ENCODE measurements around the gene HGS.

The HGS gene

DNA sequence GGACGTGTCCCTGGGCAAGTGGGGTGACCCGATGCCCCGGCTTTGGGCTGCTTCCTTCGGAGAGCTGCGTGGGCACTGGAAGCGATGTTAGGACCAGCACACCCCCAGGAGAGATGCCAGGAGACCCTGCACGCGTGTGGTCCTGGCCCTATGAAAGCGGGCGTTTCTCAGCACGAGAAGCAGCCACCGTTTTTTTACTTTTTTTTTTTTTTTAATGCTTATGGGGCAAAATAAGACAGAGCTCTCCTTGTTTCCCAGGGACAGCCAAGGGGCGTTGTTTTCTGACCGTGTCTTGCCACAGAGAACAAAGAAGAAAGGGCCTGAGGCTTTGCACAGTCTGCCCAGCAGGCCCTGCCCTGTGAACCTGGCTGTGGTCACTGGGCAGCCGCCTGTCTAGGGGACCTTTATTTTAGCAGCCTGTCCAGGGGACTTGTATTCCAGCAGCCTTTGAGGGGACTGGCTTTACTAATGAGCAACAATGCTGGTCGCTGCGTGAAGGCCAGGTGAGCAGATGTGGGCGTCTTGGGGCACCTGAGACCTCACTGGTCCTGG, 29.3 kb downstream of the HGS start:
- TF ChIP-seq, protein P1, sequence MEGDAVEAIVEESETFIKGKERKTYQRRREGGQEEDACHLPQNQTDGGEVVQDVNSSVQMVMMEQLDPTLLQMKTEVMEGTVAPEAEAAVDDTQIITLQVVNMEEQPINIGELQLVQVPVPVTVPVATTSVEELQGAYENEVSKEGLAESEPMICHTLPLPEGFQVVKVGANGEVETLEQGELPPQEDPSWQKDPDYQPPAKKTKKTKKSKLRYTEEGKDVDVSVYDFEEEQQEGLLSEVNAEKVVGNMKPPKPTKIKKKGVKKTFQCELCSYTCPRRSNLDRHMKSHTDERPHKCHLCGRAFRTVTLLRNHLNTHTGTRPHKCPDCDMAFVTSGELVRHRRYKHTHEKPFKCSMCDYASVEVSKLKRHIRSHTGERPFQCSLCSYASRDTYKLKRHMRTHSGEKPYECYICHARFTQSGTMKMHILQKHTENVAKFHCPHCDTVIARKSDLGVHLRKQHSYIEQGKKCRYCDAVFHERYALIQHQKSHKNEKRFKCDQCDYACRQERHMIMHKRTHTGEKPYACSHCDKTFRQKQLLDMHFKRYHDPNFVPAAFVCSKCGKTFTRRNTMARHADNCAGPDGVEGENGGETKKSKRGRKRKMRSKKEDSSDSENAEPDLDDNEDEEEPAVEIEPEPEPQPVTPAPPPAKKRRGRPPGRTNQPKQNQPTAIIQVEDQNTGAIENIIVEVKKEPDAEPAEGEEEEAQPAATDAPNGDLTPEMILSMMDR (IDR thresholded peaks at IDR 0.05; ENCODE audit: insufficient read depth, low read length, poor library complexity, severe bottlenecking), result no peak
- H3K27me3 ChIP-seq (replicated peaks; ENCODE audit: control insufficient read depth, insufficient read depth, low read length), result no peaks in the 10 kb centered on the region
- H3K4me3 ChIP-seq (replicated peaks; ENCODE audit: low read depth, low read length), result peak overlapping the region; percentile 77
- DNase-seq (ENCODE audit: extremely low read depth, insufficient read length), result no peak
- H3K36me3 ChIP-seq (ENCODE audit: control insufficient read depth, insufficient read depth, low read length), result peaks cover 10% of the 10 kb centered on the region

DNA sequence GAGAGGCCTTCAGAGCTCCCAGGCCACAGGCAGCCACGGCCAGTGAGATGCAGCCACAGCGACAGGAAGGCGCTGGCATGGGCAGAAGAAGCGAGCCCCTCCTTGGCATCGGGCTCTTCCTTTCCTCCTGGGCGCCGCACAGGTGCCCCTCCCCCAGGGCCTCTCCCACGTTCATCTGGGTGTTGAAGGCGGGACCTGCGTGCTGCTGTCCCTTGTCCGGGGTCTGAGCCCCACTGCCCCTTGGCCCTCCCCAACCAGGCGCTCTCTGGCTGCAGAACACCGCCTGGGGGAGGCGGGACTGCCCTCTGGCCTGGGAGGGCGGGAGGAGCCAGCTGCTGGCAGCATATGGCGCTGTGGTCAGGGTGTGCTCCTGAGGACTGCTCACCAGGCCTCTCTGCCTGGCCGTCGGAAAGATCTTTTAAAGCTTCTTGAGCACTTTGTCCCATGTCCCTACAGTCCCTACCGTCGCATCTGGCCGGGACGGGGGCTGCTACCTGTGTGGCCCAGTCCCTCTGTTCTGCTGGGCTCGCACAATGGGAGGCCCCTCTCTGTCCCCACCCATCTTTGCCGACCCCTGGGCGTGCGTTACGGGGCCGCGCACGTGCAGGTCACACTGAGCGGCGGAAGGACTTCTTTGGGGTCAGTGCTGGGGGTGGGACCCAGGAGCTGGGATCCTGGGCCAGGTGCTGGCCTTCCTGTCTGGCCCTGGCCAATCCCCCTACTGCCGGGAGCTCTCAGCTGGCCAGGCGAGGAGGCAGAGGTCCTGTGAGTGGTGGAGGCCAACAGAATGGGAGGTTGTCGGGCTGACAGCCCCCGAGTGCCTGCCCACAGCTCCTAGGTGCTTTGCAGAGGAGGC, 30.0 kb downstream of the HGS start:
- H3K27me3 ChIP-seq (replicated peaks; ENCODE audit: control insufficient read depth, insufficient read depth, low read length), result no peaks in the 10 kb centered on the region
- H3K36me3 ChIP-seq (ENCODE audit: control insufficient read depth, insufficient read depth, low read length), result peaks cover 4% of the 10 kb centered on the region
- TF ChIP-seq, protein P1 (IDR thresholded peaks at IDR 0.05; ENCODE audit: insufficient read depth, low read length, poor library complexity, severe bottlenecking), result no peak
- DNase-seq (ENCODE audit: extremely low read depth, insufficient read length), result peak; percentile 19
- peak overlapping the region; percentile 77; the same call in 1 of the 2 replicates for H3K4me3 ChIP-seq (replicated peaks; ENCODE audit: low read depth, low read length)

GRCh38 chr17:81714412-81715106, 30.7 kb downstream of the HGS start:
- peaks cover 4% of the 10 kb centered on the region for H3K36me3 ChIP-seq (ENCODE audit: control insufficient read depth, insufficient read depth, low read length)
- H3K27me3 ChIP-seq (replicated peaks; ENCODE audit: control insufficient read depth, insufficient read depth, low read length), result no peaks in the 10 kb centered on the region
- TF ChIP-seq, protein P1 (IDR thresholded peaks at IDR 0.05; ENCODE audit: insufficient read depth, low read length, poor library complexity, severe bottlenecking), result no peak
- no peak for DNase-seq (ENCODE audit: extremely low read depth, insufficient read length)
- no peak overlapping the region for H3K4me3 ChIP-seq (replicated peaks; ENCODE audit: low read depth, low read length)

DNA sequence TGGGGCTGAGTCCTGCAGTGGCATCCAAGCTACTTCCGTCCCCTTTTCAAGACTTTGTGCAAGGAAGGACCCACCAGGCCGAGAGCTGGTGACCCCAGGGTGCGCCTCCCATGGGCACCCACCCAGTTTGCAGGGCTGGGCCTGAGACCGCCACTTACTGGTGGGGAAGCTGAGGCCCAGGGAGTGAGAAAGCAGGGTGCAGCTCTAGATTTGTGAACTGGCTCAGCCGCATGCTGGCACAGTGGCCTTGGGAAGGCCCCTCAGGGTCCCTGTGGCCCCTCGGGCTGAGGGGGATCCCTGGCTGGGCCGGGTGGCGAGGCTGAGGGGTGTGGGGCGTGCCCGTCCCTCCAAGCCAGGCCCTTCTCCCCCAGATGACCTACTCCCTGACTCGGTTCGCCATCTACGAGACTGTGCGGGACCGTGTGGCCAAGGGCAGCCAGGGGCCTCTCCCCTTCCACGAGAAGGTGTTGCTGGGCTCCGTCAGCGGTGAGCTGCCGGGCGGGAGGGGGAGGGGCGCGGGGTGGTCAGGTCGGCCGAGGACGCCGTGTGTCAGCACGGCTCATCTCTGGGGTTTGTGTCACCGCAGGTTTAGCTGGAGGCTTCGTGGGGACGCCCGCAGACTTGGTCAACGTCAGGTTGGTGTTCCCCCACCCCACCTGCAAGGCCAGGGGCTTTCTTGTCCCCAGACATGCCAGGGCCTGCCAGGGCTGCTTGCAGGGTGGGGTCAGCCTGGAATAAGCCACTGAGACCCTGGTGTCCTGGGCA, 31.5 kb downstream of the HGS start:
- Histone ChIP-seq H3K4me3 (replicated peaks; ENCODE audit: low read depth, low read length) (no peak overlapping the region), H3K36me3 (ENCODE audit: control insufficient read depth, insufficient read depth, low read length) (peaks cover 4% of the 10 kb centered on the region), H3K27me3 (replicated peaks; ENCODE audit: control insufficient read depth, insufficient read depth, low read length) (no peaks in the 10 kb centered on the region)
- TF ChIP-seq, protein P1 (IDR thresholded peaks at IDR 0.05; ENCODE audit: insufficient read depth, low read length, poor library complexity, severe bottlenecking), result no peak
- no peak for DNase-seq (ENCODE audit: extremely low read depth, insufficient read length)

DNA sequence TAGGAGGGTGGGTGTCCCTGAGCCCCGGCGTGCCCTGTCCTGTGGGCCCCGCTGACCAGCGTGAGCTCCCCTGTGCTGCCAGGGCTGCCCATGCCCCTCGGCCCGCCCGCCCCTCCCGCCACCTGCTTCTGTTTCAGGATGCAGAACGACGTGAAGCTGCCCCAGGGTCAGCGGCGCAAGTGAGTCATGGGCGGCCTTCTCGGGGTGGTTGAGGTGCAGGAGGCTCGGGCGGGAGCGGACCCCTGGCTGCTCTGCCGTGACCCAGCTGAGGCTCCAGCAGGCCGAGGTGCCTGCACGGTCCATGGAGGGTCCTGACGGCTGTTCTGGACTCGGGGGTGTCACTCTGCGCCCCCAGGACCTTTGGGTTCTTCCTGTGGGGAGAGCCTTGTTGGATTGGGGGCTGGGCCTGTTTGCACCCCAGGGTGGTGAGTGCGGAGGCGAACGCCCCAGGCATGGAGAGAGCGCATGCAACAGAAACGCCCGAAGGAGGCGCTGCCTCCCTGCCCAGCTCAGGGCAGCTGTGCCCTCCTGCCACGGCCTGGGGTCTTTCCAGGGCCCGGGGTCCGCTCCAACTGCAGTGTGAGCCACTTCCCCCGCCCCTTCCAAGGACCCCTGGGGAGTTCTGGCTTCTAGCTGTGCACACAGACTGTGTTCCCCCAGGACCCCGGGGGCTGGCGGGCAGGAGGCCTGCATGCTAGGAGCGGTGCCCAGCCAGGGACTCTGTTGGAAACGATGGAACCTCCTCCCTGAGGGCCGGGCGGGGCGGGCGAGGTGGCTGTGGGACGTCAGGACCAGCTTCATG, 32.3 kb downstream of the HGS start:
- no peak for DNase-seq (ENCODE audit: extremely low read depth, insufficient read length)
- Histone ChIP-seq H3K4me3 (replicated peaks; ENCODE audit: low read depth, low read length) (no peak overlapping the region), H3K36me3 (ENCODE audit: control insufficient read depth, insufficient read depth, low read length) (peaks cover 4% of the 10 kb centered on the region), H3K27me3 (replicated peaks; ENCODE audit: control insufficient read depth, insufficient read depth, low read length) (no peaks in the 10 kb centered on the region)
- TF ChIP-seq, protein P1 (IDR thresholded peaks at IDR 0.05; ENCODE audit: insufficient read depth, low read length, poor library complexity, severe bottlenecking), result no peak
